Measurements from ENCODE around the gene ZNF580. TPM values are rescaled to one million over a fixed set of nuclear protein-coding genes. Genes with fewer than 3 reads are reported as not detected.

The ZNF580 gene
- total and polyA plus RNA-seq, 2 of the 13 experiments (the other 11 are each of a cell fraction or from before 2014, with no cell fraction given) = 4.4 to 6.0 TPM

DNA sequence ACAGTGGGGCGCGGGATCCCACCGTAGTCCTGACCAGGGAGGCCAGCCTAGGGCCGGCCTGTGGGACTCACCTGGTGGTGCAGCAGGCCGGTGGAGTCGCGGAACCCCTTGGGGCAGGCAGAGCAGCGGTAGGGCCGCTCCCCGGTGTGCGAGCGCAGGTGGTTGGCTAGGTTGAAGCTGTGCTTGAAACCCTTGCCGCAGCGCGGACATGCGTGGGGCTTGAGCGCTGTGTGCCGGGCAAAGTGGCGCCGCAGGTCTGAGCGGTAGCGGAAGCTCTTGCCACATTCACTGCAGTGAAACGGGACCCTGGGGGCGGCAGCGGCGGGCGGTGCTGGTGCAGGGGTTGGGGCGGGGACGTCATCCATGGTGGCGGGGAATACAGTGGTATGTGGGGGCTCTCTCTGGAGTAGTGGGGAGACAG is 43.3 kb upstream of the ZNF580 start:
- Histone ChIP-seq H3K27me3 (ENCODE audit: control insufficient read depth in 1 of 2, insufficient read depth in 2 of 2, low read length in 2 of 2) (no peaks in the 10 kb centered on the region; a peak in 1 of 5 replicates), H3K36me3 (replicated peaks in 1 of 2; ENCODE audit: control insufficient read depth in 1 of 2, insufficient read depth in 2 of 2, low read length in 2 of 2) (peaks cover 10 to 32% of the 10 kb centered on the region in 2 experiments; a peak in 4 of 5 replicates), H3K4me1 (ENCODE audit: insufficient read depth, low read length) (peaks cover 23% of the 10 kb centered on the region), H3K27ac (ENCODE audit: extremely low read length, insufficient read depth, low read length) (no peak overlapping the region), H3K9me3 (ENCODE audit: low read length) (no peaks in the 10 kb centered on the region), H2AFZ (ENCODE audit: low read length) (no peak overlapping the region), H3K9ac (ENCODE audit: insufficient read depth, low read depth, low read length) (no peak overlapping the region), H3K4me3 (replicated peaks in 1 of 3; ENCODE audit: insufficient read depth in 1 of 3, low read depth in 2 of 3, low read length in 3 of 3) (no peak overlapping the region), H3K79me2 (ENCODE audit: insufficient read depth, low read length) (peaks cover 2% of the 10 kb centered on the region), H3K4me2 (ENCODE audit: low read depth, low read length) (no peak overlapping the region), H4K20me1 (ENCODE audit: insufficient read depth, low read length) (0 out of 2 replicates have a peak, but pooled peaks cover 6% of the 10 kb centered on the region)
- ChIA-PET CTCF (ENCODE audit: low intra/inter-chr PET ratio, low total read pairs) (no interaction called here), POLR2A (interaction anchor here (3.6 to 4.9 kb wide), 2 partner anchors 12 to 16 kb away, joined by 45 to 66 read pairs; partner anchors contain the start of gene ZNF579)
- TF ChIP-seq AGO2 (optimal IDR thresholded peaks at IDR 0.05; ENCODE audit: low read depth, low read length) (peak; percentile 79), MIXL1 (CRISPR knock-in tag; IDR thresholded peaks at IDR 0.05) (no peak), RBFOX2 (IDR thresholded peaks at IDR 0.05; ENCODE audit: low read depth, low read length) (peak; percentile 68)
- ATAC-seq (no peak), DNase-seq (ENCODE audit: low spot score) (no peak), FAIRE-seq (no peak)
- intact Hi-C loops (cut with micrococcal nuclease; ENCODE audit: unreplicated experiment) = no loop called here
- BruUV-seq (replicated peaks) = no TSS peak
- over 99% methylated on average over 30 of the region's 30 CpGs for WGBS (ENCODE audit: low lambda C conversion rate)
- in situ Hi-C loops (cut with HindIII; ENCODE audit: extremely low pct_ligation_motif_present, low pct_unique_long_range_greater_than_20kb) = no loop called here

DNA sequence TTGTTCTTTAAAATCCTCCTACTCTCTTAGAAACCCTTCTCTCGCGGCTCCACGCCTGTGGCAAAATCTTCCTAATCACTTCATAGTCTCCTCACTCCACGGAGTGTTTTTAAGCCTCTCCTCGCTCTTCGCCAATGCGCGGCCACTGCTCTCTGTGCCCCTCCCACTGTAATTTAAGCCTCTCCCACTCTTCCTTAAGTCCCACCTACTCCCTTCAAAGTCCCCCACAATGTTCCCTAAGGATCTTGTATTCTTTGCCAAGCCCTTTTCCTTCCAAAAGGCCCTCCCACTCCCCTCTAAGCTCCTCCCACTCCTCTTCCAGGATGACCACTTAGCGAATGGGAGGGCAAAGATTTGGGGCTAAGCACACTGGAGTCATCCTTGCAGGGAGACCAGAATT is 42.8 kb upstream of the ZNF580 start:
- 0 out of 2 replicates have a peak, but pooled peaks cover 6% of the 10 kb centered on the region for H4K20me1 ChIP-seq (ENCODE audit: insufficient read depth, low read length)
- TF ChIP-seq PITX1 (CRISPR knock-in tag; IDR thresholded peaks at IDR 0.05) = no peak
- TF ChIP-seq ZNF33B (CRISPR knock-in tag; IDR thresholded peaks at IDR 0.05) = no peak
- no peak for TF ChIP-seq RARA (CRISPR knock-in tag; IDR thresholded peaks at IDR 0.05)
- TF ChIP-seq XRCC5 (optimal IDR thresholded peaks at IDR 0.05; ENCODE audit: low read length) = no peak
- no peak for TF ChIP-seq ZNF746 (CRISPR knock-in tag; IDR thresholded peaks at IDR 0.05)
- TF ChIP-seq PAWR (CRISPR knock-in tag; IDR thresholded peaks at IDR 0.05; ENCODE audit: borderline replicate concordance) = no peak
- TF ChIP-seq GABPA (IDR thresholded peaks at IDR 0.05; ENCODE audit: low read depth, low read length) = no peak
- TF ChIP-seq GABPA (CRISPR knock-in tag; IDR thresholded peaks at IDR 0.05; ENCODE audit: low read depth) = no peak
- no peak for TF ChIP-seq ZNF30 (CRISPR knock-in tag; IDR thresholded peaks at IDR 0.05)
- no peak overlapping the region for H3K27ac ChIP-seq (ENCODE audit: extremely low read length, insufficient read depth, low read length)
- H3K4me1 ChIP-seq (ENCODE audit: insufficient read depth, low read length) = peaks cover 23% of the 10 kb centered on the region
- POLR2A ChIA-PET = interaction anchor here (1.1 to 4.9 kb wide), 3 partner anchors 13 to 78 kb away, joined by 3 to 66 read pairs (median 45); partner anchors contain the start of gene ZNF579
- DNase-seq (ENCODE audit: low spot score) = no peak
- no peak overlapping the region for H3K9ac ChIP-seq (ENCODE audit: insufficient read depth, low read depth, low read length)
- in situ Hi-C loops (cut with HindIII; ENCODE audit: extremely low pct_ligation_motif_present, low pct_unique_long_range_greater_than_20kb) (no loop called here), intact Hi-C loops (cut with micrococcal nuclease; ENCODE audit: unreplicated experiment) (loop anchor here (2.0 kb wide), 1 partner anchor 17 kb away; the partner anchor contains the start of gene ZNF579)
- CTCF ChIA-PET (ENCODE audit: low intra/inter-chr PET ratio, low total read pairs) = no interaction called here
- H3K79me2 ChIP-seq (ENCODE audit: insufficient read depth, low read length) = peaks cover 2% of the 10 kb centered on the region
- H3K4me3 ChIP-seq (replicated peaks in 1 of 3; ENCODE audit: insufficient read depth in 1 of 3, low read depth in 2 of 3, low read length in 3 of 3) = no peak overlapping the region
- no peak for ATAC-seq
- H3K36me3 ChIP-seq (replicated peaks in 1 of 2; ENCODE audit: control insufficient read depth in 1 of 2, insufficient read depth in 2 of 2, low read length in 2 of 2) = peaks cover 10 to 32% of the 10 kb centered on the region in 2 experiments; a peak in 4 of 5 replicates
- BruUV-seq (replicated peaks) = no TSS peak
- FAIRE-seq = no peak
- no peak overlapping the region for H3K4me2 ChIP-seq (ENCODE audit: low read depth, low read length)
- H3K27me3 ChIP-seq (ENCODE audit: control insufficient read depth in 1 of 2, insufficient read depth in 2 of 2, low read length in 2 of 2) = no peaks in the 10 kb centered on the region; a peak in 1 of 5 replicates
- WGBS (ENCODE audit: low lambda C conversion rate) = 98% methylated on average over 9 of the region's 9 CpGs
- no peaks in the 10 kb centered on the region for H3K9me3 ChIP-seq (ENCODE audit: low read length)
- no peak overlapping the region for H2AFZ ChIP-seq (ENCODE audit: low read length)
